GM21447 (cell line): Measurements from ENCODE around the gene WDTC1.
A peak's percentile ranks its signal among the peaks of the same experiment; 100 is the strongest.
"Not testable (repeated sequence)": the region's sequence is repeated elsewhere in the genome, so short reads cannot be mapped to it uniquely, and the experiment has no call there.

Experiments
- ATAC-seq: cut with Tn5 transposase; IDR thresholded peaks from one replicate; pipeline ENCODE4 v1.9.1; 2021; ENCODE audit not compliant: unreplicated experiment

Gene WDTC1, protein sequence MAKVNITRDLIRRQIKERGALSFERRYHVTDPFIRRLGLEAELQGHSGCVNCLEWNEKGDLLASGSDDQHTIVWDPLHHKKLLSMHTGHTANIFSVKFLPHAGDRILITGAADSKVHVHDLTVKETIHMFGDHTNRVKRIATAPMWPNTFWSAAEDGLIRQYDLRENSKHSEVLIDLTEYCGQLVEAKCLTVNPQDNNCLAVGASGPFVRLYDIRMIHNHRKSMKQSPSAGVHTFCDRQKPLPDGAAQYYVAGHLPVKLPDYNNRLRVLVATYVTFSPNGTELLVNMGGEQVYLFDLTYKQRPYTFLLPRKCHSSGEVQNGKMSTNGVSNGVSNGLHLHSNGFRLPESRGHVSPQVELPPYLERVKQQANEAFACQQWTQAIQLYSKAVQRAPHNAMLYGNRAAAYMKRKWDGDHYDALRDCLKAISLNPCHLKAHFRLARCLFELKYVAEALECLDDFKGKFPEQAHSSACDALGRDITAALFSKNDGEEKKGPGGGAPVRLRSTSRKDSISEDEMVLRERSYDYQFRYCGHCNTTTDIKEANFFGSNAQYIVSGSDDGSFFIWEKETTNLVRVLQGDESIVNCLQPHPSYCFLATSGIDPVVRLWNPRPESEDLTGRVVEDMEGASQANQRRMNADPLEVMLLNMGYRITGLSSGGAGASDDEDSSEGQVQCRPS

DNA sequence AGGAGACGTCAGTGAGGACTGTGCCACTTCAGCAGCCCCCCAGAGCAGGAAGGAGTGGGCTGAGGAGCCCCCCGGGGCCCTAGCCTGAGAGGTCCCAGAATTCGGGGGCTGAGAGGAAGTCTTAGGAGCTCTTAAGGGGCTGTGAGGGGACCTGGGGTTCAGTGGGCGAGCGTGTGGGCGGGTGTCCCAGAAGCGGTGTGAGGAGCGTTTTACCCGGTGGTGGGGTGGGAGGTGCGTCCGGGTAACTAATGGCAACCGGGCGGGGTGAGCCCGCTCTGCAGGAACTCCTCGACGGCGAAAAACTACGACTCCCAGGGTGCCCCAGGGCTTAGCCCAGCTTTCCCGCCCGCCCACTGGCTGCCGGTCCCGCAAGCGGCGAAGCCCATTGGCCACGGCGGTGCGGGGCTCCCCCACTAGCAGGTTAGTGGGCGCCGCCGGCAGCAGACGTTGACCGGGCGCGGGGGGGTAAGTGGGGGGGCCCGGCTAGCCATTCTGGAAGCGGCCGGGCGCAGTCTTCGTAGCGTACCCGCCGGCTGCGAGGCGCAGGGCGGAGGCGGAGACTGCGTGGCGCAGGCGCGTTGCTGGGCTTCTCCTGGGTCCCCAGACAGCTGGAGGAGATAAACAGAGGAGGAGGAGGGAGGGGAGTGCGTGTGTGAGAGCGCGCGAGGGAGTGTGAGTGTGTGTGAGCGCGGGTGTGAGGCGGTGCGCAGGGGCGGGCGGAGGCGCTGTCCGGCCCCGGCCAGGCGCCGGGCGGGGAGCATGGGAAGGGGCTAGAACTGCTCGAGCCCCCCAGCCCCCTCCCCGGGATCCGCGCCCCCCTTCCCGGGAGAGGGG lies at the start of gene WDTC1:
TSS of gene WDTC1 (plus strand) at position 584 of the 834 bp plus-strand sequence. CDS start 26,423 bp downstream, outside the sequence.
- peak; percentile 83 for ATAC-seq

GRCh38 chr1:27184665-27185064 lies 49.8 kb upstream of the WDTC1 start:
- not testable (repeated sequence) for ATAC-seq

DNA sequence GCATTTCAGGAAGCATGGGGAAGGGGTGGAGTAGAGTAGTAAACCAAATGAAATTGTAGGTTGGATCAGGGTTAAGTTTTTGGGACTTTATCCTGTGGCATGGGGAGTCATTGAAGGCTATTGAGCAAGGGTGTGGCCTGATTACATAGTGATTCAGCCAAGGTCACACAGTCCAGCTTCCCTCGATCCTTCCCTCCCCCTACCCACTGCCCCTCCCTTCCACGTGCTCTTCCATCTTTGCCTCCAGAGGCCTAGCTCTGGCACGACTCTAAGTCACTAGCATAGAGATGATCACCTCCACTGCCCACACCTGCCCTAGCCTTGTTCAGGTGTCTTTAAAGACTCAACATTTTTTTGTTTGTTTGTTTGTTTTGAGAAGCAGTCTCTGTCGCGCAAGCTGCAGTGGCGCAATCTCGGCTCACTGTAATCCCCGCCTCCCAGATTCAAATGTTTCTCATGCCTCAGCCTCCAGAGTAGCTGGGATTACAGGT lies 42.3 kb upstream of the WDTC1 start:
- ATAC-seq: no peak

- no peak for ATAC-seq
Observed at GRCh38 chr1:27193194-27193593, 41.2 kb upstream of the WDTC1 start.

GRCh38 chr1:27201295-27201694 lies 33.1 kb upstream of the WDTC1 start:
- no peak for ATAC-seq

DNA sequence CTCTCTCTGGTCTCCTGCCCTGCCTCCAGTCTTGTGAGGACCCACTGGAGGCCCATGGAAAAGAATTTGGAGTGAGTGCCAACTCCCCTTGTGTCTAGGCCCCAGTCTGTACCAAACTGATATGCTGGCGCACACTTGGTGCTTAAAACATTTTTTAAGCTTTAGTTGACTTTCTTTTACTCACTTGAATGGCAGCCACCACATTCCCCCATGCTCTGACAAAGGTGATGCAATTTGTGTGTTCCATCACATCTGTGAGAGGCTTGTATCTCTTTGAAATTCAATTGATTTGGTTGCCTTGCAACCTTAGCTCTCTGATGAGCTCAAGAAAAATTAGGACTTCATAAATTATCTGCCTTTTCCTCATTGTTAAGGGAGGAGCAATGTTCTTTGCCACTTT lies 30.5 kb upstream of the WDTC1 start:
- ATAC-seq: no peak

DNA sequence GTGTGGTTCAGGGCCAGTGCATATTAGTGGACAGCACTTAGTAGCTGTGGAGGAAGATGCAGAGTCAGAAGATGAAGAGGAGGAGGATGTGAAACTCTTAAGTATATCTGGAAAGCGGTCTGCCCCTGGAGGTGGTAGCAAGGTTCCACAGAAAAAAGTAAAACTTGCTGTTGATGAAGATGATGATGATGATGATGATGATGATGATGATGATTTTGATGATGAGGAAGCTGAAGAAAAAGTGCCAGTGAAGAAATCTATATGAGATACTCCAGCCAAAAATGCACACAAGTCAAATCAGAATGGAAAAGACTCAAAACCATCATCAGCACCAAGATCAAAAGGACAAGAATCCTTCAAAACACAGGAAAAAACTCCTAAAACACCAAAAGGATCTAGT lies 27.2 kb upstream of the WDTC1 start:
- not testable (repeated sequence) for ATAC-seq

- ATAC-seq: not testable (repeated sequence)
Observed at GRCh38 chr1:27208143-27208850, 26.1 kb upstream of the WDTC1 start.

- no peak for ATAC-seq
Observed at GRCh38 chr1:27216466-27216865, 18.0 kb upstream of the WDTC1 start.

DNA sequence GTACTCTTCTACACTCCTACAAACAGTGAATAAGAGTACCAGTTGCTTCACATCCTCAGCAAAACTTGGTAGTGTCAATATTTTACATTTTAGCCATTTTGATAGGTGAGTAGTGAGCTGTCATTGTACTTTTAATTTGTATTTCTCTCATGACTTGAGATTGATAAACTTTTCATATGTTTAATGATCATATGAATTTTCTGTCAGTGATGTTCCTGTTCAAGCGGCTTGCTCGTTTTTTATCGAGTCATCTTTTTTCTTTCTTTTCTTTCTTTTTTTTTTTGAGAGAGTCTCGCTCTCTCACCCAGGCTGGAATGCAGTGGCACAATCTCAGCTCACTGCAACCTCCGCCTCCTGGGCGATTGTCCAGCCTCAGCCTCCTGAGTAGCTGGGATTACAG lies 17.0 kb upstream of the WDTC1 start:
- no peak for ATAC-seq

- no peak for ATAC-seq
Observed at GRCh38 chr1:27218736-27219135, 15.7 kb upstream of the WDTC1 start.

DNA sequence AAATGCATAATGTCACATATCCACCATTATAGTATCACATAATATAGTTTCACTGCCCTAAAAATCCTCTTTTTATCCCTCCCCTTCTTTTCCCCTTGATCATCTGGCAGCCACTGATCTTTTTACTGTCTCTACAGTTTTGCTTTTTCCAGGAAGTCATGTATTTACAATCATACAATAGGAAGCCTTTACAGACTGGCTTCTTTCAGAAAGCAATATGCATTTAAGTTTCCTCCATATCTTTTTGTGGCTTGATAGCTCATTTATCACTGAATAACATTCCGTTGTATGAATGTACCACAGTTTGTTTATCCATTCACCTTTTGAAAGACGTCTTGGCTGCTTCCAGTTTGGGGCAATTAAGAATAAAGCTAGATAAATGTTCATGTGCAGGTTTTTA lies 14.3 kb upstream of the WDTC1 start:
- no peak for ATAC-seq

DNA sequence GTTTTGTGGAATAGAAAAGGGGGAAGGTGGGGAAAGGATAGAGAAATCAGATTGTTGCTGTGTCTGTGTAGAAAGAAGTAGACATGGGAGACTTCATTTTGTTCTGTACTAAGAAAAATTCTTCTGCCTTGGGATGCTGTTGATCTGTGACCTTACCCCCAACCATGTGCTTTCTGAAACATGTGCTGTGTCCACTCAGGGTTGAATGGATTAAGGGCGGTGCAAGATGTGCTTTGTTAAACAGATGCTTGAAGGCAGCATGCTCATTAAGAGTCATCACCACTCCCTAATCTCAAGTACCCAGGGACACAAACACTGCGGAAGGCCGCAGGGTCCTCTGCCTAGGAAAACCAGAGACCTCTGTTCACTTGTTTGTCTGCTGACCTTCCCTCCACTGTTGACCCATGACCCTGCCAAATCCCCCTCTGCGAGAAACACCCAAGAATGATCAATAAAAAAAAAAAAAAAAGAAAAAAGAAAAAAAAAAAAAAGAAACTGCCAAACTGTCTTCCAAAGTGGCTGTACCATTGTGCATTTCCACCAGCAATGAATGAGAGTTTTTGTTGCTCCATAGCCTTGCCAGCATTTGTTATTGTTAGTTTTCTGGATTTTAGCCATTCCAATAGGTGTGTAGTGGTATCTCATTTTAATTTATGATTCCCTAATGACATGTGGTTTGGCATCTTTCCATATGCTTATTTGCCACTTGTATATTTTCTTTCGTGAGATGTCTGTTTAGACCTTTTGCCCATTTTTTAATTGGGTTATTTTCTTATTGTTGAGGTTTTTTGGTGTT lies 13.5 kb upstream of the WDTC1 start:
- ATAC-seq: not testable (repeated sequence)

- no peak for ATAC-seq
Observed at GRCh38 chr1:27225621-27226020, 8.8 kb upstream of the WDTC1 start.

- ATAC-seq: no peak
Observed at GRCh38 chr1:27227765-27228164, 6.7 kb upstream of the WDTC1 start.

GRCh38 chr1:27233667-27234048 lies 774 bp upstream of the WDTC1 start:
- no peak for ATAC-seq

GRCh38 chr1:27235827-27236226 lies 1.4 kb downstream of the WDTC1 start:
- no peak for ATAC-seq

GRCh38 chr1:27237112-27237511 lies 2.7 kb downstream of the WDTC1 start:
- no peak for ATAC-seq

GRCh38 chr1:27238032-27238431 lies 3.6 kb downstream of the WDTC1 start:
- no peak for ATAC-seq

DNA sequence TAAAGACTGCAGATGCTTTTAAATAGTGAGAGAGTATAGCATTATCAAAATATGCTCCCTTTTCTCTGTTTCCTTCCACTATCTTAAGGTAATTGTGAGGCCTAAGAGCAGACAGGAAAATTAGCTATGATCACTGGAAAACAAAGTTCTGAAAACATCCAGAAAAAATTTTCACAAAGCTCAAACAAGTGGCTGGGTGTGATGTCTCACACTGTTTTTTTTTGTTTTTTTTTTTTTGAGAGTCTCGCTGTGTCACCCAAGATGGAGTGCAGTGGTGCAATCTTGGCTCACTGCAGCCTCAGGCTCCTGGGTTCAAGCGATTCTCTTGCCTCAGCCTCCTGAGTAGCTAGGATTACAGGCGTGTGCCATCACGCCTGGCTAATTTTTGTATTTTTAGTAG lies 7.2 kb downstream of the WDTC1 start:
- ATAC-seq: no peak
